ENCODE measurements around the gene IFNGR2. TPM values are rescaled to one million over a fixed set of nuclear protein-coding genes. Genes with fewer than 3 reads are reported as not detected.
"Not testable (repeated sequence)": the region's sequence is repeated elsewhere in the genome, so short reads cannot be mapped to it uniquely, and the experiment has no call there.

Gene IFNGR2
- total RNA-seq, 1 donor from 2014 or later, result 63.0 TPM

GRCh38 chr21:33451634-33452071 lies 48.4 kb downstream of the IFNGR2 start:
- H3K9me3 Mint-ChIP-seq (ENCODE audit: low read depth), result no peaks in the 10 kb centered on the region
- H3K36me3 Mint-ChIP-seq (ENCODE audit: insufficient read depth), result peaks cover 5% of the 10 kb centered on the region
- H3K4me1 Mint-ChIP-seq (ENCODE audit: low read depth), result no peaks in the 10 kb centered on the region
- no peaks in the 10 kb centered on the region for H3K27me3 Mint-ChIP-seq
- no peak overlapping the region for H3K27ac Mint-ChIP-seq
- TF ChIP-seq CTCF (IDR thresholded peaks at IDR 0.05; ENCODE audit: unreplicated experiment), result no peak
- no peak overlapping the region for H3K4me3 Mint-ChIP-seq (ENCODE audit: low read depth)
- DNase-seq (ENCODE audit: low spot score, unreplicated experiment), result no peak

- no peaks in the 10 kb centered on the region for H3K9me3 Mint-ChIP-seq (ENCODE audit: low read depth)
- no peak for TF ChIP-seq CTCF (IDR thresholded peaks at IDR 0.05; ENCODE audit: unreplicated experiment)
- H3K27me3 Mint-ChIP-seq, result no peaks in the 10 kb centered on the region
- DNase-seq (ENCODE audit: low spot score, unreplicated experiment), result no peak
- no peak overlapping the region for H3K27ac Mint-ChIP-seq
- H3K4me3 Mint-ChIP-seq (ENCODE audit: low read depth), result no peak overlapping the region
- H3K4me1 Mint-ChIP-seq (ENCODE audit: low read depth), result no peaks in the 10 kb centered on the region
- H3K36me3 Mint-ChIP-seq (ENCODE audit: insufficient read depth), result peaks cover 5% of the 10 kb centered on the region
Observed at GRCh38 chr21:33452362-33452761, 49.1 kb downstream of the IFNGR2 start.

GRCh38 chr21:33455686-33456446 lies 52.7 kb downstream of the IFNGR2 start:
- Mint-ChIP-seq H3K4me3 (ENCODE audit: low read depth) (no peak overlapping the region), H3K36me3 (ENCODE audit: insufficient read depth) (peaks cover 4% of the 10 kb centered on the region)

GRCh38 chr21:33458861-33459260 lies 55.6 kb downstream of the IFNGR2 start:
- no peak overlapping the region for H3K4me3 Mint-ChIP-seq (ENCODE audit: low read depth)
- no peak for TF ChIP-seq CTCF (IDR thresholded peaks at IDR 0.05; ENCODE audit: unreplicated experiment)
- H3K27me3 Mint-ChIP-seq, result no peaks in the 10 kb centered on the region
- no peak overlapping the region for H3K27ac Mint-ChIP-seq
- no peaks in the 10 kb centered on the region for H3K4me1 Mint-ChIP-seq (ENCODE audit: low read depth)
- no peaks in the 10 kb centered on the region for H3K9me3 Mint-ChIP-seq (ENCODE audit: low read depth)
- DNase-seq (ENCODE audit: low spot score, unreplicated experiment), result no peak
- peaks cover 3% of the 10 kb centered on the region for H3K36me3 Mint-ChIP-seq (ENCODE audit: insufficient read depth)

More at GRCh38 chr21:33455686-33456446, 52.7 kb downstream of the IFNGR2 start:
- no peak overlapping the region for H3K27ac Mint-ChIP-seq
- no peaks in the 10 kb centered on the region for H3K27me3 Mint-ChIP-seq
- H3K4me1 Mint-ChIP-seq (ENCODE audit: low read depth), result no peaks in the 10 kb centered on the region
- DNase-seq (ENCODE audit: low spot score, unreplicated experiment), result no peak
- TF ChIP-seq CTCF (IDR thresholded peaks at IDR 0.05; ENCODE audit: unreplicated experiment), result no peak
- no peaks in the 10 kb centered on the region for H3K9me3 Mint-ChIP-seq (ENCODE audit: low read depth)

GRCh38 chr21:33461538-33462250 lies 58.5 kb downstream of the IFNGR2 start:
- TF ChIP-seq CTCF (IDR thresholded peaks at IDR 0.05; ENCODE audit: unreplicated experiment), result no peak
- Mint-ChIP-seq H3K4me3 (ENCODE audit: low read depth) (no peak overlapping the region), H3K9me3 (ENCODE audit: low read depth) (no peaks in the 10 kb centered on the region), H3K36me3 (ENCODE audit: insufficient read depth) (peaks cover 3% of the 10 kb centered on the region), H3K27me3 (no peaks in the 10 kb centered on the region), H3K27ac (no peak overlapping the region), H3K4me1 (ENCODE audit: low read depth) (no peaks in the 10 kb centered on the region)
- DNase-seq (ENCODE audit: low spot score, unreplicated experiment), result no peak

GRCh38 chr21:33469183-33469582 lies 66.0 kb downstream of the IFNGR2 start:
- not testable (repeated sequence) for H3K36me3 Mint-ChIP-seq (ENCODE audit: insufficient read depth); H3K4me1 Mint-ChIP-seq (ENCODE audit: low read depth); H3K9me3 Mint-ChIP-seq (ENCODE audit: low read depth); DNase-seq (ENCODE audit: low spot score, unreplicated experiment); H3K27me3 Mint-ChIP-seq; H3K4me3 Mint-ChIP-seq (ENCODE audit: low read depth); H3K27ac Mint-ChIP-seq
